AG04450 (cell line): ENCODE data around the gene RAI1. TPM values are rescaled to one million over a fixed set of nuclear protein-coding genes. Genes with fewer than 3 reads are reported as not detected.

ENCODE experiments used
- CTCF ChIA-PET: fragments of 300-600, 350-600 bp; formaldehyde crosslinking; extraction: SDS; loops from one replicate; lab custom pipeline; 2022; ENCODE audit warnings: antibody characterized with exemption, inconsistent platforms; lab: Charles Lee
- POLR2A ChIA-PET: fragments of 350-600 bp; formaldehyde crosslinking; extraction: SDS; loops from one replicate; lab custom pipeline; 2021; ENCODE audit warnings: antibody characterized with exemption, inconsistent platforms; lab: Yijun Ruan, JAX
- DNase-seq: peaks from one replicate; pipeline ENCODE4 v3.0.0-alpha.2; 2011; ENCODE audit warnings: low read depth, low spot score
- H3K27ac ChIP-seq: one replicate; pipeline ENCODE4 v1.5.1; 2012; ENCODE audit warnings: low read depth, low read length, control low read depth
- H3K27me3 ChIP-seq: one replicate; pipeline ENCODE4 v1.6.0; 2012; ENCODE audit warnings: low read length; ENCODE audit not compliant: control insufficient read depth, insufficient read depth
- H3K4me3 ChIP-seq: 2 replicates; pipeline ENCODE4 v1.5.1; 2011; ENCODE audit warnings: mild to moderate bottlenecking, low read depth, low read length, control low read depth
- H3K9me3 ChIP-seq: 2 replicates; pipeline ENCODE4 v1.5.1; 2012; ENCODE audit warnings: low read length; ENCODE audit not compliant: control insufficient read depth, insufficient read depth
- polyA plus RNA-seq: library from polyadenylated mRNA; depleted of rRNA; stranded (reverse); fragments of >200 nt; gene quantifications from 2 replicates; pipeline ENCODE4 v1.2.3, GENCODE V29; 2011
- TF ChIP-seq, protein P1 (sequence below): IDR thresholded peaks from 2 replicates; pipeline ENCODE4 v1.5.1; 2011; ENCODE audit warnings: low read depth, low read length, control low read depth, inconsistent platforms

Gene RAI1
- polyA plus RNA-seq, 1 experiment = 2.1 TPM

GRCh38 chr17:17748179-17748578 lies 66.9 kb downstream of the RAI1 start:
- CTCF ChIA-PET = interaction anchor here (1.1 to 2.2 kb wide), 2 partner anchors 9 to 68 kb away, joined by 3 to 7 read pairs; no protein-coding TSS in a partner anchor
- POLR2A ChIA-PET = no interaction called here
- H3K4me3 ChIP-seq = no peak overlapping the region

GRCh38 chr17:17748604-17749003 lies 67.3 kb downstream of the RAI1 start:
- H3K27ac ChIP-seq = no peak overlapping the region
- H3K27me3 ChIP-seq = no peaks in the 10 kb centered on the region
- ChIA-PET POLR2A (no interaction called here), CTCF (interaction anchor here (1.1 to 2.2 kb wide), 2 partner anchors 9 to 68 kb away, joined by 3 to 7 read pairs; no protein-coding TSS in a partner anchor)
- TF ChIP-seq, protein P1, sequence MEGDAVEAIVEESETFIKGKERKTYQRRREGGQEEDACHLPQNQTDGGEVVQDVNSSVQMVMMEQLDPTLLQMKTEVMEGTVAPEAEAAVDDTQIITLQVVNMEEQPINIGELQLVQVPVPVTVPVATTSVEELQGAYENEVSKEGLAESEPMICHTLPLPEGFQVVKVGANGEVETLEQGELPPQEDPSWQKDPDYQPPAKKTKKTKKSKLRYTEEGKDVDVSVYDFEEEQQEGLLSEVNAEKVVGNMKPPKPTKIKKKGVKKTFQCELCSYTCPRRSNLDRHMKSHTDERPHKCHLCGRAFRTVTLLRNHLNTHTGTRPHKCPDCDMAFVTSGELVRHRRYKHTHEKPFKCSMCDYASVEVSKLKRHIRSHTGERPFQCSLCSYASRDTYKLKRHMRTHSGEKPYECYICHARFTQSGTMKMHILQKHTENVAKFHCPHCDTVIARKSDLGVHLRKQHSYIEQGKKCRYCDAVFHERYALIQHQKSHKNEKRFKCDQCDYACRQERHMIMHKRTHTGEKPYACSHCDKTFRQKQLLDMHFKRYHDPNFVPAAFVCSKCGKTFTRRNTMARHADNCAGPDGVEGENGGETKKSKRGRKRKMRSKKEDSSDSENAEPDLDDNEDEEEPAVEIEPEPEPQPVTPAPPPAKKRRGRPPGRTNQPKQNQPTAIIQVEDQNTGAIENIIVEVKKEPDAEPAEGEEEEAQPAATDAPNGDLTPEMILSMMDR = no peak
- DNase-seq = no peak
- no peaks in the 10 kb centered on the region; the same call in 1 of the 2 replicates for H3K9me3 ChIP-seq
- no peak overlapping the region for H3K4me3 ChIP-seq

More at GRCh38 chr17:17748179-17748578, 66.9 kb downstream of the RAI1 start:
- DNase-seq = no peak
- H3K27ac ChIP-seq = no peak overlapping the region
- TF ChIP-seq, protein P1 = no peak
- H3K27me3 ChIP-seq = no peaks in the 10 kb centered on the region
- no peaks in the 10 kb centered on the region; the same call in 1 of the 2 replicates for H3K9me3 ChIP-seq

DNA sequence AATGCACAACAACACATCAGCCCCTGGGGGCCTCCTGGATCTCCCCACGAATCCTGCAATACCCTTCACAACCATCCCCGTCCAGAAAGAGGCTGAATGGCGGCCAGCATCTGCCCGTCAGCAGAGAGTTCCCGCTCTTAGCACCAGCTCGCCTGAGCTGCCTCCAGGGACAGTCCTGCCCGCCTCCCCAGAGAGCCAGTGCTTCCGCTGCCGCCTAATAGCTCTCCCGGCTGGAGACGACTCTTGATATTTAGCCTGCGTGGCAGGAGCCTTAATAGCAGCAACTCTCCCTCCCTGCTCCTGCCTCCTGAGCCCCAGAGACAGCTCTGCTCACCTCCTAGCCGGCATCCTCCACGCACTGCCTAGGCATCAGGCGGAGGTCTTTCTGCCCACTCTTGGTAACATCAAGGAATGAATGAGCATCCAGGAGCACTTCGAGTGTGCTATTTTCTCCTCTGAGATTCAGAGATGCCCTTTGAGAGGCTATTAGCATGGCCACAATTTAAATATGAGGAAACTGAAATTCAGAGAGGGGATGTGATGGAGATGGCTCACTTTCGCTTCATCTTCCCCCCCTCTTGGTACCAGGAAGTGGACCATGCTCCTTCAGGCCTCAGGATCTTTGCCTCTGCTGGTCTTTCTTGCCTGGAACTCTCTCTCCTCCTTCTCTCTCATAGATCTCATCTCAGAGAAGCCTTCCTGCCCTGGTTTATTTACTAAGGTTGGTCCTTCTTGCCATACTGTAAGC lies 67.9 kb downstream of the RAI1 start:
- DNase-seq = no peak
- no peak overlapping the region for H3K4me3 ChIP-seq
- POLR2A ChIA-PET = no interaction called here
- no peaks in the 10 kb centered on the region; the same call in 1 of the 2 replicates for H3K9me3 ChIP-seq
- H3K27me3 ChIP-seq = no peaks in the 10 kb centered on the region
- CTCF ChIA-PET = interaction anchor here (2.2 kb wide), 1 partner anchor 69 kb away, joined by 7 read pairs; no protein-coding TSS in a partner anchor
- TF ChIP-seq, protein P1 = no peak
- H3K27ac ChIP-seq = no peak overlapping the region

- H3K9me3 ChIP-seq = no peaks in the 10 kb centered on the region; the same call in 1 of the 2 replicates
- DNase-seq = no peak
- no peaks in the 10 kb centered on the region for H3K27me3 ChIP-seq
- TF ChIP-seq, protein P1 = no peak
- no peak overlapping the region for H3K4me3 ChIP-seq
- ChIA-PET POLR2A (no interaction called here), CTCF (interaction anchor here (2.2 kb wide), 1 partner anchor 70 kb away, joined by 7 read pairs; no protein-coding TSS in a partner anchor)
- no peak overlapping the region for H3K27ac ChIP-seq
Measured at GRCh38 chr17:17749921-17750320, 68.7 kb downstream of the RAI1 start.

GRCh38 chr17:17750881-17751280 lies 69.6 kb downstream of the RAI1 start:
- ChIA-PET POLR2A (no interaction called here), CTCF (no interaction called here)
- H3K27ac ChIP-seq = peak overlapping the region; percentile 11
- H3K9me3 ChIP-seq = no peaks in the 10 kb centered on the region; the same call in 1 of the 2 replicates
- H3K27me3 ChIP-seq = no peaks in the 10 kb centered on the region
- TF ChIP-seq, protein P1 = no peak
- DNase-seq = no peak
- no peak overlapping the region for H3K4me3 ChIP-seq
